Measurements from ENCODE around the gene BOK.

DNA sequence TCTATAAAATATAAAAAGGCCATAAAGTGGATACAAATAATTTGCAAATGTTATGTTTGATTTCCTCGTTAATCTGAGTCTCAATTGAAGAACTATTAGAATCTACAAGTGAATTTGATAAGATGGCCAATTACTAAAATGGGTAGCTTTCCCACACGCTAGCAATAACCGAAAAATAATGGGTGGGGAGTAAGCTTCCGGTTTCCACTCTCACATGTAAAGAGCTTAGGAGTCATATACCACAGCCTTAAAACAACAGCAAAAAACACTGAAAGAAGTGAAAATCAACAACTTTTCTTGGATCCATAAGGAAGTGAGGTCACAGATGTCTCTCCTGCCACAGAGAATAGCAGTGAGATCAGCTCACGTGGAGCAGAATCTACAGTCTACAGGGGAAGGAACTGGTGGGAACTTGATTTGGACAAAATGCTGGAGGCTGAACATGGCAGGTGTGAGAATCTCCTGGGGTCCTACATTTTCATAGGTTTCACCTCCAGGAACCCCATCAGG lies 59.8 kb downstream of the BOK start:
- TF ChIP-seq POLR2AphosphoS5 (IDR thresholded peaks at IDR 0.05; ENCODE audit: borderline replicate concordance, low read depth, low read length) (no peak), EZH2 (IDR thresholded peaks at IDR 0.05) (no peak)
